Measurements from ENCODE around the gene EPN2. TPM values are rescaled to one million over a fixed set of nuclear protein-coding genes. Genes with fewer than 3 reads are reported as not detected.

The EPN2 gene
- total RNA-seq, 1 donor from 2014 or later = 14.2 TPM

DNA sequence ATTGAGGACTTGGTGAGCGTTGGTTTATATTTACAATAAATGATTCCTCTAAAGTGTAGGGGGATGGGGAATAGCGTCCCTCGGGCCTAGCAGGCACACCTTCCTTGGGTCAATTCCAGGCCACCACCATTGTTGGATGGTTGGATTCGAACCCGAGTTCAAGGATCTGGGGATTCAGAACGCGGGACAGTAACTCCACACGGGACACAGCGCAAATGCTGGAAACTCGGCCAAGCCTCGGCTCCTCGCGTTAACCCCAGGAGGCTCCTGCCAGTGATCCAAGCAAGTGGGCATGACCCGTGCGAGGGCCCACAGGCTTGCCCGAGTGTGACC lies 124.7 kb downstream of the EPN2 start:
- TF ChIP-seq, protein P1, sequence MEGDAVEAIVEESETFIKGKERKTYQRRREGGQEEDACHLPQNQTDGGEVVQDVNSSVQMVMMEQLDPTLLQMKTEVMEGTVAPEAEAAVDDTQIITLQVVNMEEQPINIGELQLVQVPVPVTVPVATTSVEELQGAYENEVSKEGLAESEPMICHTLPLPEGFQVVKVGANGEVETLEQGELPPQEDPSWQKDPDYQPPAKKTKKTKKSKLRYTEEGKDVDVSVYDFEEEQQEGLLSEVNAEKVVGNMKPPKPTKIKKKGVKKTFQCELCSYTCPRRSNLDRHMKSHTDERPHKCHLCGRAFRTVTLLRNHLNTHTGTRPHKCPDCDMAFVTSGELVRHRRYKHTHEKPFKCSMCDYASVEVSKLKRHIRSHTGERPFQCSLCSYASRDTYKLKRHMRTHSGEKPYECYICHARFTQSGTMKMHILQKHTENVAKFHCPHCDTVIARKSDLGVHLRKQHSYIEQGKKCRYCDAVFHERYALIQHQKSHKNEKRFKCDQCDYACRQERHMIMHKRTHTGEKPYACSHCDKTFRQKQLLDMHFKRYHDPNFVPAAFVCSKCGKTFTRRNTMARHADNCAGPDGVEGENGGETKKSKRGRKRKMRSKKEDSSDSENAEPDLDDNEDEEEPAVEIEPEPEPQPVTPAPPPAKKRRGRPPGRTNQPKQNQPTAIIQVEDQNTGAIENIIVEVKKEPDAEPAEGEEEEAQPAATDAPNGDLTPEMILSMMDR (conservative IDR thresholded peaks at IDR 0.05; ENCODE audit: low read depth, low read length) = no peak

DNA sequence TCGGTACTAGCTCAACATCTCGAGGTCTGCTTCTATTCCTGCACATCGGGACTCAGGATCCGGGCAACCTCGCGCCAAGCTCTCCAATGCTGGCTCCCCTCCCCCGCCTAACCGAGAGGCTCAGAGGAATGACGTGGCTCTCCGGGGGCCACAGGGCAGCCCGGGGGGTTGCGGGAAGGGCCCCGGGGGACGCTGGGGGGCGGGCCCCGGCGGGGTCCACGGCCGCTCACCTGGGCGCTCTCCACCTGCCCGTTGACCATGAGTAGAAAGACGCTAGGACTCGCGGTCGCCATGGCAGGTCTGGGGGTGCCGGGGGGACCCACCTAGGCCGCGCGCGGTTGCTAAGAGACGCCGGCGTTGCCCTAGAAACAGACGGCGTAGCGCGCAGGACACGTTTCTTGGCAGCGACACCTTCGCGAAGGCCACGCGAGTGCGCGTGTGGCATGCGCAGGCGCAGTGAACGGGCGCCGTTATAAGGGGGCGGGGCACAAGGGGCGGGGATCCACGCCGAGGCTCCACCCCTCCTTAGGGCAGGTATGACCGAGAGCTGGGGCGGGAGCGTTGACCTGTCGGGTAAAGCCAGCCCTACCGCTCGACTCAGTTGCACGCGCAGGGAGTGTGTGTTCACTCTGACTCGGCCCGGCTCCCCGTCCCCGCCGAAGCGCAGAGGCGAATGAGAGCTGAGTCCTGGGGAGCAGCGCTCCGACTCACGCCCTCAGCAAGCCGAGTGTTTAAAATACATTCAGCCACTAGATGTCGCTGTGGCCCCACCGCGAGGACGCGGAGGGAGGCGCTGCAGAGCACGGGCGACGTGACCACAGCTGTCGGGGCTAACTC lies 125.3 kb downstream of the EPN2 start, which contains the start of gene B9D1:
Gene B9D1 (minus strand): TSS at position 447 of the 837 bp plus-strand sequence. CDS start 154 bp downstream, at position 293.
- peak; percentile 41 for DNase-seq (ENCODE audit: low read depth)
- H3K4me3 ChIP-seq (ENCODE audit: low read depth, low read length) = peak within 1 kb of the TSS; percentile 80
- TF ChIP-seq, protein P1 (conservative IDR thresholded peaks at IDR 0.05; ENCODE audit: low read depth, low read length) = peak; percentile 77

More for the DNA sequence above, 124.7 kb downstream of the EPN2 start:
- H3K4me3 ChIP-seq (ENCODE audit: low read depth, low read length) = peak overlapping the region; percentile 80
- no peak for DNase-seq (ENCODE audit: low read depth)

DNA sequence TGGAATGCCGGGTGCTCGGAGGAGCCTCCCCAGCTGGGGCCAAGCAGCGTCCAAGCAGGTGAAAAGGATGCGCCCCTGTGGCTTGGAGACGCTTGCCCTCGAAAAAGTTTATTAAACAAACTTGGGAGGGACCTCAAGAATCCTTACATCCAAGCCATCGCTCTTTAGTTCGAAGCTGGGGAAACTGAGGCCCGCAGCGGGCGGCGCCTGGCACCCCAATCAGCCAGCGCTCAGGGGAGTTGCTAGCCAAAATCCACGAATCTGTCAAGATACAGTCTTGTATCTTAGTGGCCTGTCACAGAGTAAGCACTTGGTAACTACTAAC lies 125.9 kb downstream of the EPN2 start:
- peak overlapping the region; percentile 80 for H3K4me3 ChIP-seq (ENCODE audit: low read depth, low read length)
- DNase-seq (ENCODE audit: low read depth) = no peak
- TF ChIP-seq, protein P1 (conservative IDR thresholded peaks at IDR 0.05; ENCODE audit: low read depth, low read length) = peak; percentile 16

DNA sequence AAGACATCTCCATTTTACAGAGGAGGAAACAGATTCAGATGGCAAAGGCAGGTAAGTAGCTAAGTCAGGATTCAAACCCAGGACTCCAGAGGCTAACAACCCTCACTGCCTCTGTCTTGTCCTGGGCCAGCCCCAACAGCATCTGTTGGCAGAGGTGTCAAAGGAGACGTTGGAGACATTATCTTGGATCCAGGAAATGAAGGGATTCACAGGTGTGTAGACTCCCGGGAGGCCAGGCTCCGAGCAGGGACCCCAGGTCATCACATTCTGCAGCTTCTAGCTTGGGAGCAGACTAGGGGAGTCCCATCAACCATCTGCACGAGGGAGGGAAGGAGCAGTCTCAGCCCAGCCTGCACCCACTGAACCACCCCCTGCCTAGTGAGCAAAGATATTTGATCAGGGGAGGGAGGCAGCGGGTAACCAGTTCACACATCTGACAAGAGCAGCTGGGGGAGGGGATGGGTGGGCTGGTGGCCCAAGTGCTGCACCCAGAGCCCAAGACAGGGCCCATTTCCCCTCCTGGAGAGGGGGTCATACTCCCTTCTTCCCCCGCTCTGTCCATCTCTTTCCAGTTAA lies 126.4 kb downstream of the EPN2 start:
- DNase-seq (ENCODE audit: low read depth) = no peak
- TF ChIP-seq, protein P1 (conservative IDR thresholded peaks at IDR 0.05; ENCODE audit: low read depth, low read length) = no peak
- H3K4me3 ChIP-seq (ENCODE audit: low read depth, low read length) = no peak overlapping the region

DNA sequence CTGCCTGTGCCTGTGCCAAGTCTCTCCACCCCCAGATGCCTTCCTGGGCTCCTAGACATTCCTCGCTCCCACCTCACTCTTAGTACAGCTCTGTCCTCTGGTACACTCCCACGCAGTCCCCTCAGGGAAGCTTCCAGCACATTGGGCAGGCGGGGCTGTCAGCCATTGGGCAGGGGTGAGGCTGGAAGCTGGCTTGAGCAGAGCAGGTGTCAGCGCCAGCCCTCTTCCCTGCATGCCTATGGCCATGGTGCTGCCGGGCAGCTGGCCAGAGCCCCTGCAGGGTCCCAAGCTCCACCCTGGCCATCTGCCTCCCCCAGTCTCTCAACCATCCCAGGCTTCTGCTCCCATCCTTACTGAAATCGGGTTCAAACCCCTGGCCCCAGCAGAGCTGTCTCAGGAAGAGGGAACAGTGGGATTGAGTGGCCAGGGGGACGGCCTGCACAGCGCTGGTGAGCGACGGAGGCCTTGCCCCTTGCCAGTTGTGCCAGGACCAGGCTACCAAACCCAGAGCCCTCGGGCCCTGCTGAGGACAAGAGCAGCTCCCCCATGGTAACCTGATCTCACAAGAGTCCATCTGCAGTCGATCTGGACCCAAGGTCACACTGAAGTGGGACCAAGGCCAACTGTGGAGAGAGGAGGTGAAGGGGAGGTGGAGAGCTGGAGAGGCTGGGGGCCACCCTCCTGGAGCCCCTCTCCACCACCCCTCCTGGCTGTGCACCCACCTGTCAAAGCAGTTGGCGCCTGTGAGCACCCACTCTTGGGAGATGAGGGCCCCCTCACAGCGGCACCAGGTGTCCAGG lies 127.7 kb downstream of the EPN2 start:
- H3K4me3 ChIP-seq (ENCODE audit: low read depth, low read length) = no peak overlapping the region
- TF ChIP-seq, protein P1 (conservative IDR thresholded peaks at IDR 0.05; ENCODE audit: low read depth, low read length) = no peak
- no peak for DNase-seq (ENCODE audit: low read depth)

DNA sequence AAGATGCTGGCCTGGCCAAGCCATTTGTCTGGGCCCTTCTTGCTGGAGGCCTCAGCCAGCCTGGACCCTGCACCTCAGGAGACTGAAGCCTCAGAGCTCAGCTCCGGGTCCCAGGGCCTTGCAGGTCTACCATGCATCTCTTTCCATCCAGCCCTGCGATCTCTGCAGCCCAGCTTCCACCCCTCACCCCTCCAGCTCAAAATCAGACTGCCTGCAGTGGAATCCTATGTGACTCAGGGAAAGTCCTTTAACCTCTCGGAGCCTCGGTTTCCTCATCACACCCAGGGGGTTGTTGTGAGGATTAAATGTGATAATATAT lies 128.3 kb downstream of the EPN2 start:
- DNase-seq (ENCODE audit: low read depth) = no peak
- H3K4me3 ChIP-seq (ENCODE audit: low read depth, low read length) = no peak overlapping the region
- TF ChIP-seq, protein P1 (conservative IDR thresholded peaks at IDR 0.05; ENCODE audit: low read depth, low read length) = no peak

Measured in epithelial cell of proximal tubule (primary cell).